Right lobe of liver (tissue), 4 donors: ENCODE results near the gene TNFAIP6.

Source experiments
- CTCF ChIP-seq, 4 donors: fragments of 200-600 bp in 3 of 4; fragments of 450-650 bp in 1 of 4; IDR thresholded peaks; one replicate each; pipeline versions ENCODE4 v1.5.1 to v1.8.0; 2016 to 2022; ENCODE audit warnings: antibody characterized with exemption in 4 of 4, mild to moderate bottlenecking in 2 of 4
- POLR2A ChIP-seq: fragments of 450-650 bp; IDR thresholded peaks from one replicate; pipeline ENCODE4 v1.6.1; 2017; ENCODE audit warnings: antibody characterized with exemption, mild to moderate bottlenecking
- donor health status: DM: no; HTN: no; CAD: no.
- donor health status: DM: no; HTN: no; CAD: no.
- donor health status: DM: no; HTN: yes; CAD: no.

GRCh38 chr2:151423760-151424159, 66.4 kb downstream of the TNFAIP6 start:
- TF ChIP-seq CTCF (IDR thresholded peaks at IDR 0.05) = no peak
- no peak for TF ChIP-seq POLR2A
